Measurements from ENCODE around the gene KCNJ12.

The KCNJ12 gene

GRCh38 chr17:21368545-21369246 is 7.5 kb upstream of the KCNJ12 start:
- no peak for DNase-seq (ENCODE audit: low read depth in 3 of 3)

- DNase-seq (ENCODE audit: low read depth in 3 of 3) = no peak
Observed at GRCh38 chr17:21369395-21369794, 6.8 kb upstream of the KCNJ12 start.

DNA sequence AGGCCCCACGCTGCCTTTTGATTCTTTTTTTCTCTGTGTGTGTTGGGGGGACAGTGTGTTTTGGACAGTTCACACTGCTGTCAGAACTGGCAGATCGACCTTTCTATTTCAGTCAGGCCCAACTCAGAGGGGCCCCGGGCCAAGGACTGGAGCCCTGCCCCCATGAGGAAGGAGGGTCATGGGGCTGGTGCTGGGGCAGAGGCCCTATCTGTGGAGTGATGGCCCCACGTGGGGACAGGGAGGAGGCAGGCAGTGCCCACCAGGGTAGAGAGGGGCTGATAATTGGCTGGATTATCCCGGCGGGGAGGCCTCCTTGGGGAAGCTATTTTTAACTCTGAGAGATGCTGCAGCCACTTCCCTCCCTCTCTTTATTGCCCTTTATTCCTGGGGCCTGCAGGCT is 5.7 kb upstream of the KCNJ12 start:
- no peak for DNase-seq (ENCODE audit: low read depth in 3 of 3)

DNA sequence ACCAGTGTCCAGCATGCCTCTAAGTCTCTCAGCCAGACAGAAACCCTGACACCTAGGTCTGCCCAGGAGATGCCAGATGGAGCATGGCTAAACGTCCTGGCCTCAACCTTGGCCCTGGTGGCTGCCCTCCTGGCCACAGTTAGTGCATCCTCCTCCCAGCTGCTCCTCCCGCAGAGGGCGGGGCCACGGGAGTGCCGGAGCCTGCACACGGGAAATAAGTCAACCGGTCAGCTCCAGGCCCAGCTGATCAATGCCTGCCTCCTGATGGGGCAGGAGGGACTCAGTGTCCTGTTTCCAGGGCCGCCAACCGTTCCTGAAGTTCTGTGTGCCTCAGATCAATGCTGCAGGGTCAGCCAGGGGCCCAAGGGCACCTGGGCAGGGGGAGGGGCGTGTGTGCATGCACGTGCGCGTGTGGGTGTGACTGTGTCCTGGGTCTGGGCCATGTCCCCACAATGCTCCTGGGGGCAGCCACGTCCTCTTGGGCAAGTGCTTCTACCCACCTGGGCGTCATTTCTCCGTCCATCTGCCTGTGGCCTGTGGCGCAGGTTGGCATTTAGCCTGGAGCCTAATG is 4.6 kb upstream of the KCNJ12 start:
- no peak for DNase-seq (ENCODE audit: low read depth in 3 of 3)

DNA sequence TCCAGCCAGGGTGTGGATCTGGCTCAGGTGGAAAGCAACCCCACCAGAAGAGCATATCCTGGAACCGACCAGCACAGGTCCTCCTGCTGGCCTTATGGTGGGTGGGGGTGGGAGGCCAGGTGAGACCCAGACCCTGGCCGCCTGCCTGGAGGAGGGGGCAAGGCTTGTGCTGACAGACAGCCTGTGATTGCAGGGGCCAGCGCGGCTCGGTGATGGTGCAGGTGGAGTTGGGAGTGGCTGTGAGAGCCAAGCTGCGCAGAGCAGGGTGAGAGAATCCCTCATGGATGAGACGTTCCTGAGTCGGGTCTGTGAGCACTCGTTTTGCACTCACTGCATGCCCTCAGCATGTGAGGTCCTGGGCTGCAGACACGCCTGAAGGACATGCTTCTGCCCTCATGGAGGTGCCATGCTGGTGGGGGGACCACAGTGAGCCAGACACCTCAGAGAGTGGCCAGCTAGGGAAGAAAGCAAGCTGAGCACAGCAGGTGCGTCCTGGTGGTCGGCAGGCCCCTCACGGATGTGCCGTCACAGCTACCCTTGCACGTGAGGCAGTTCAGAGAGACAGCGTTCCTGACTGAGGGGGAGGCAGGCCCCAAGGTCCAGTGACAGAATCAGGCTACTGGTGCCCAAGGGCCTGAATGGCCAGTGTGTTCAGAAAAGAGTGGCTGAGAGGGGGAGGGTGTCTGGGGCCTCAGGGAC is 3.8 kb upstream of the KCNJ12 start:
- no peak for DNase-seq (ENCODE audit: low read depth in 3 of 3)

DNA sequence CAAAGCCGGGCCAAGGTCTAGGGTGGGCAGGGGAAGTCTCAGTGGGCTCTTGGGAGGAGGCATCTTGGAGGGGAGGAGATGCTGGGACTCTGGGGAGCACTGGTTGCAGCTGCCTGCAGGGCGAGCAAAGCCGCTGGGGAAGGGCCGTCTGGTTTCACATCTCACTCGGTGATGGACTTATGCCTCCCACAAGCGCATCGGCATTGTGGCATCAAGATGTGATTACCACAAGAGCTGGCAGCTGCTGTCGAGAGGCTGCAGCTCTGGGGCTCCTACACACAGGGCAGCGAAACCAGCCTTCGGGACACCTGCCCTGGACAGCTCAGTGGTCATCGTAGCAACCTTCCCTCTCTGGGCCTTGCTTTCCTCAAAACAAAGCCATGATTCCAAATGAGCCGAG is 3.1 kb upstream of the KCNJ12 start:
- no peak for DNase-seq (ENCODE audit: low read depth in 3 of 3)

- DNase-seq (ENCODE audit: low read depth in 3 of 3) = no peak
Observed at GRCh38 chr17:21373696-21374440, 2.3 kb upstream of the KCNJ12 start.

DNA sequence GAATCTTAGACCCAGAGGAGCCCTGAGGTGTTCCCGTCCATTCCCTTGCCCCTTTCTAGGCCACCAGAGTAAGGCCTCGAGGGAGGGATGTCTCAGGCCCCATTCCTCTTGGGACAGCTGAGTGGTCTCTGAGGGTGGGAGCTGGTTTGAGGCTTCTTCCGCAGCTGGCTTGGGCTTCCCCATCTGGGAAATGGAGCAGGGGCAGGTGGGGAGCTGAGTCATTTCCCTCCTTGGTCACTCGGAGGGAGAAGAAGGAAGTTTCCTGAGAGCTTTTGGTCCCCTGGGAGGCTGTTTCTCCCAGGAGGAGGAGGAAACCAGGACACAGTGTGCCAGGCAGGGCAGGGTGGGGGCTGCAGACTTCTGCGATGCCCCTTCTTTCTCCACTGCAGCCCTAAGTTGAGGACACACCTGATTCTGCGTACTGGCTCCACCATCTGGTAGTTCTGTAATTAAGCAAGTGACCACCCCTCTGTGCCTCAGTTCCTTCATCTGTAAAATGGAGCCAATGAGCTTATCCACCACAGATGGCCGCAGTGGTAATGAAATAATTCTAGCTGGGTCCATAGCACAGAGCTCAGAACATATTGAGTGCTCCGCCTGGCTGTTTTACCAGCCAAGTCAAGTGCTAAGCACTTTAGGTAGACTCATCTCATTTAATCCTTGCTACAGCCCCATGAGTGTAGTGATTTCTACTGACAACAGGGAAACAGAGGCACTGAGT is 1.6 kb upstream of the KCNJ12 start:
- no peak for DNase-seq (ENCODE audit: low read depth in 3 of 3)

DNA sequence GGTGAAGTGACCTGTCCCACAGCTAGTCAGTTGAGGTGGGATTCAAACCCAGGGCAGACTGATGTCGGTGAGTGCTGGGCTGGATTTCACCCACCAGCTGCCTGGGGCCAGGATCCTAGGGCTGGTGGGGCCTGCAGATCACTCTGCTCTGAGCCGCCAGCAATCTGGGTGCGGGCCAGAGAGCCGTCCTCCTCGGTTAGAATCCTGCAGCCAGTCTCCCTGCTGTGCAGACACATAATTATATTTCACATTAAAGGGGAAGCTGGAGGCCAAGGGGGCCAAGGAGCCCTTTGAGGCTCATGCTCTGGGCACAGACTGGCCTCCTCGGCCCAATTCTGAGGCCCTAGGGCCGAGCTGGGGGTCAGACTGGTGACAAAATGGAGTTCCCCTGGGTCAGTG is 996 bp upstream of the KCNJ12 start:
- DNase-seq (ENCODE audit: low read depth in 3 of 3) = no peak

DNA sequence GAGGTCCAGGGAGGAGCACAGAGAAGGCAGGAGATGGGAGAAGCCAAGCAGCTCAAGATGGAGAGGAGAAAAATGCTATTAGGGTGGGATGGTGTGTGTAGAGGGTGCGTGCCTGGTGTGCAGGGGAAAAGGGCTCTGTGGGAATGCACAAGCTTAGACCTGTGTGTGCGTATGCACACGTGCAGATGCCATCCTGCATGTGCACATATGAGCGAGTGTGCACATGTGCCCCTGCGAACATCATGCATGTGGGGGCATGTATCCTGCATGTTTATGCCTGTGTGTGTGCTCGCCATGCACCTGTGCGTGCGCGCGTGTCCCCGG is 438 bp upstream of the KCNJ12 start:
- no peak for DNase-seq (ENCODE audit: low read depth in 3 of 3)

GRCh38 chr17:21376759-21377690 is 868 bp downstream of the KCNJ12 start:
- DNase-seq (ENCODE audit: low read depth in 3 of 3) = no peak

GRCh38 chr17:21377705-21378396 is 1.7 kb downstream of the KCNJ12 start:
- no peak for DNase-seq (ENCODE audit: low read depth in 3 of 3)

GRCh38 chr17:21378553-21378952 is 2.4 kb downstream of the KCNJ12 start:
- DNase-seq (ENCODE audit: low read depth in 3 of 3) = no peak

DNA sequence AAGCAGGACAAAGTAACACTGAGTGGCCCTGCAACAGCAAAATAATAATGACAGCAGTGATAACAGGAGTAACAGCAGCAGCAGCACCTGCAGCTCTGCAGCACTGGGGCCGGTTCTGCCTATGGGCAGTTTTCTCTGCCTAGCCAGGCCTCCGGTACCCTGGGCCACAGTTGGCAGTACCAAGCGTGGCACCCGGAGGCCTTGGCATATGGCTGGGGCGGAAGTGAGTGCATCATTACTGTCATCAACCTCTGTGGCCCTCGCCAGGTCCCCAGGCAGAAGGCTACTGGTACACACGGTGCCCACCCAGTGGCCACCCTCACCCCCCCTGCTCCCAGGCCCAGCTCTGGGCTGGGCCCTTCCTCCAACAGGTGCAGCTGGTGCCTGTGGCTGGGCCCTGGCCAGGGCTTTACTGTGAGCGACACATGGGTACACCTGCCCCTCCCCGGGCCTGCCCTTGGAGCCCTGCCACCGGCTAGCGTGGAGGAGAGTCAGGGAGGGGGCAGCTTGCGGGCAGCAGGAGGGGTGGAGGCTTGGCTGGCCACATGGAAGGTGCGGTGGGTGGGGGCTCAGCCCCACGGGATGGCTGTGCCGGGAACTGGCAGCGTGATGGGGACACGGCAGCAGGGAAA is 3.0 kb downstream of the KCNJ12 start:
- DNase-seq (ENCODE audit: low read depth in 3 of 3) = no peak

GRCh38 chr17:21380659-21381058 is 4.5 kb downstream of the KCNJ12 start:
- no peak for DNase-seq (ENCODE audit: low read depth in 3 of 3)

- no peak for DNase-seq (ENCODE audit: low read depth in 3 of 3)
Observed at GRCh38 chr17:21381076-21381706, 5.0 kb downstream of the KCNJ12 start.

- DNase-seq (ENCODE audit: low read depth in 3 of 3) = no peak
Observed at GRCh38 chr17:21382560-21383495, 6.7 kb downstream of the KCNJ12 start.

GRCh38 chr17:21385281-21385845 is 9.2 kb downstream of the KCNJ12 start:
- DNase-seq (ENCODE audit: low read depth in 3 of 3) = no peak

Data from stimulated activated CD4-positive, alpha-beta T cell treated with anti-CD3 and anti-CD28 coated beads, TNF-alpha, amount 100 ng/mL, for 48 hours (primary cell).